HL-60/S4 (cell line): ENCODE measurements around the gene UNC13C.

ENCODE experiments used
- in situ Hi-C: fragments of 300-500 bp; cut with MboI; formaldehyde crosslinking; loops from 2 replicates; pipeline ENCODE4 v1.14.3; 2022; ENCODE audit warnings: low sequenced_read_pairs

The UNC13C gene

DNA sequence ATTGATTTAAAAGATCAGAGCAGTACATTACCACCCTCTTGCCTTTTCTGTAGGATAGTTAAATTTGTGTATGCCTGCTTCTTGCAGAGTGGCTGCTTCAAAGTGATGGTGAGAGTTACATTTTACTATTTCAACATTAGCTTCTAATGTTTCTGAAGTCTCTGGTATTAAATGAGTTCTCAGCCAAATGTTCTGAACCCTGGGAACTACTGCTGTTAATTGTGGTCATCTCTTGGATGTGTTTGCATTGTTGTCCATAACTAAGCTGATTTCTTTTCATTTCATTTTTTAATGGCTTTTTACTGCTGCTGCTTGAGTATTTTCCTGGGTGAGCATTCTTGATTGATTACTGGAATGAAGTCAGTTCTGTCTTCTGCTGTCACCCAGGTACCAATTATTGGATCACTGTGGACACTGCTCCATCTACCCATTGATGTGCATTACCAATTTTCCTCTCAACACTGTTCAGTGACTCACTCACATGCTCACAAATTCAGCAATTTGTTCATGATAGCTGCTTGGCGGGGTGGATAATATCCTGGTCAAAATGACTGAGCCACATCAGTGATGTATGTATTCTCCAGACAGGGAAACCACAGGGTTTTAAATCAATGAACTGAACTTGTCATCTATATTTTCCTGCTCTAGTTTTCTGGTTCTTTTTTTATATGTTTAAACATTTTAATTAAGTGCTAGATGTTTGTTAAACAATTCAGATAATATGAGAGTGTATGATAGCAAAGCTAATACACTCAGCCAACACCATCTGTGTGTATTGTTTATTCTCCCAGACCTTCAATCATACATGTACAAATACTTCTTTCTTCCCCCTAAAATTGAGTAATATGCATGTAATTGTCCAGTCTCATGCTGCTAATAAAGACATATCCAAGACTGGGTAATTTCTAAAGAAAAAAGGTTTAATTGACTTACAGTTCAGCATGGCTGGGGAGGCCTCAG, 630.9 kb downstream of the UNC13C start:
- in situ Hi-C loops = no loop called here

DNA sequence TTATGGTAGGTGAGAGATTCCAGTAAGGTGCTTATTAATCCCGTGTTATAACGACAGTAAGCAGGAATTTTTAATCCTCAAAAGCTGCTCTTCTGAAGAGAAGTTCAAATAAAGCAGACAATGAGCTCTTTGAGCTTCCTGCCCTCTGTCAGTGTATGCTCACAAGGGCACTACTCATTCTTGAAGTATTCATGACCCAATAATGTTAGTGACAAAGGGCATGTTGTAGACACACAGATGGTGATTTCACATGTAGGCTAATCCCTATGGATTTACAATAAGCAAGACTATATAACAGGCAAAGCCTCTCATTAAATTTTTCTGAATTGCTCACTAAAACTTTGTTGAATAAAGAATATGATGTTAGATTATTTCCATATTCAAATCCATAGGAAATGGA, 639.9 kb downstream of the UNC13C start:
- in situ Hi-C loops = no loop called here

DNA sequence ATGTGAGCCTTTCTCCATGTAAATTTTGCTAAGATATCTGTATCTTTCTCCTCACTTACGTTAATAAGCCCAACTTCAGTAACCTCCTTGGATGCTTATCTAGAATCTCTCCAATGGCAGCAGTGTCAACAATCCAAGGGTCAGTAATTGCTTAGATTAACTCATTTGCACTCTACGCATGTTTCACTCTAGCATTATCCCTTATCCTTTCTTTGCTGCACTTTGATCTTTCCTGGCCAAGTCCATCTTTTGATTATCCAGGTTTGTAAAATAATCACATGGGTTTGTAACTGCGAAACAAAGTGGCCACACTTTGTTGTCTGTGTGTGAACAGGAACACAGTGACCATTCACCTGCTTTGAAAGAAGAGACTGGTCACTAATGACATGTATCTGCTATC, 640.9 kb downstream of the UNC13C start:
- in situ Hi-C loops = no loop called here

DNA sequence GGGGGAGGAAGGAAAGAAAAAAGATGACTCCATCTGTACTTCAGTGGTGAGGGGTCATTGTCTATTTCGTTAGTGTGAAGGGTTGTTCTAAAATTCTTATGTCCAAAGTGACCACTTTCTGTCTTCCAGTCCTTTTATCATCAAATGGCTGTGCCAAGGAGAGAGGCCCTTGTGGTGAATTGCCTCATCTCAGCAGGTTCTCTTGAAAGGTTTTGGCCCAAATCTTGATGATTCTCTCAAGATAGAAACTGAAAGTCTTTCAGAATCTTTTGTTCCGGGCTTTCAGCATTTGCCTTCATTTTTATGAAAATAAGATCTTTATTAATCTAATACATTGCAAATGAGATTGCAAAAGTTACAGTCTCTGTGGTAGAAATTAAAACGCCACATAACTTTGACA, 642.7 kb downstream of the UNC13C start:
- in situ Hi-C loops = no loop called here

DNA sequence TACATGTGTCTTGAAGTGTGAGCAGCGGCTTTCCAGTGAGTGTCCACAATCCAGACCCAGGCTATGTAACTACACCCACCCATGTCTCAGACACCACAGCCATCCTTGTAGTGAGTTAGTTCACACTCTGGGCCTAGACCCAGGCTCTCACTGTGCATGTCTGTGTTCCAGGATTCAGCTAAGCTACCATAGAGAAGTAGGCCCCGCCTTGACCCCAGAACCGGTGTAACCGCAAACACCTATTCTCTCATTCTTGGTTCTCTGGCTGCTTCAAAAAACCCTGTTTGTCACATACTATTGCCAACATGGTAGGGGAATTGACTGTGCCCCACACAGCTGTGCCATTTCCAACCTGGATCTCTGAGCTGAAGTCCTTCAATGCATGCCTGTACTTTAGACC, 657.9 kb downstream of the UNC13C start:
- in situ Hi-C loops = no loop called here

DNA sequence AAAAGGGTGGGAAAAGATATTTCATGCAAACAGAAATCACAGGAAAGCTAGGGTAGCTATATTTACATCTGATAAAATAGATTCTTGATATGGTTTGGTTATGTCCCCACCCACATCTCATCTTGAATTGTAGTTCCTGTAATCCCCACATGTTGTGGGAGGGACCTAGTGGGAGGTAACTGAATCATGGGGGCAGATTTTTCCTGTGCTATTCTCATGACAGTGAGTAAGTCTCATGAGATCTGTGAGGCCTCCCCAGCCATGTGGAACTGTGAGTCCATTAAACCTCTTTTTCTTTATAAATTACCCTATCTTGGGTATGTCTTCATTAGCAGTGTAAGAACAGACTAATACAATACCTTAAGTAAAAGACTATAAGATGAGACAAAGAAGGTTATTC, 660.4 kb downstream of the UNC13C start:
- in situ Hi-C loops = no loop called here

DNA sequence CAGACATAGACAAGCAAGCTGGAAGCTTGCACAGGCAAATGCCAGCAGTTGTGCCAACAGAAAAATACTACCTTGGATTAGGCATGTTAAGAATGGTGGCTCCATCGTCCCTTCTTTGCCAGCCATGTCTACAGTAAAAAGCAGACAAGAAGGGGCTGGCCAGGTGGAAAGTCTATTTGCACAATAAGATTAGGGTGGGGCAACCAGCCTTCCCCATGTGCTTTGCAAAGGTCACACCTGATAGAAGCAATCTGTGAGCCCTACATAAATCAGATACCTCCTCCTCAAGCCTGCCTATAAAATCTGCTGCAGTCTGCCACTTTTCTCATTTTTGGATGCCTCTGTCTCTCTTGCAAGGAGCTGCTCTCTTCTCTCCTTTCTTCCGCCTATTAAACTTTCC, 662.6 kb downstream of the UNC13C start:
- in situ Hi-C loops = no loop called here

DNA sequence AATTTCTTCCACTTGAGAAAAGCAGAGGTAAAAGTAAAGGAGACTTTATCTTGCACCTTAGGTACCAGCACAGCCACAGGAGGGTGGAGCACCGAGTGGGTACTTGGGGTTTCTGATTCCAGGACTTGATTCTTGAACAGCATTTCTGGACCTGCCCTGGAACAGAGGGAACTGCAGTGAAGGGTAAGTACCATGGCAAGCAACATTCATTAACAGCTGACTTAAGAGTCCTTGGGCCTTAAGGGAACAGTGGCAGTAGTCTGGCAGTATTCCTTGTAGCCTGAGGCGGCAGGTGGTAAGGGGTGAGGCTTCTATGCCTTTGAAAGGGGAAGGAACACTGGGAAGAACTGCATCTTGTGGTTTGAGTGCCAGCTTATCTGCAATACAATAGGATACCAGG, 666.6 kb downstream of the UNC13C start:
- in situ Hi-C loops = no loop called here

DNA sequence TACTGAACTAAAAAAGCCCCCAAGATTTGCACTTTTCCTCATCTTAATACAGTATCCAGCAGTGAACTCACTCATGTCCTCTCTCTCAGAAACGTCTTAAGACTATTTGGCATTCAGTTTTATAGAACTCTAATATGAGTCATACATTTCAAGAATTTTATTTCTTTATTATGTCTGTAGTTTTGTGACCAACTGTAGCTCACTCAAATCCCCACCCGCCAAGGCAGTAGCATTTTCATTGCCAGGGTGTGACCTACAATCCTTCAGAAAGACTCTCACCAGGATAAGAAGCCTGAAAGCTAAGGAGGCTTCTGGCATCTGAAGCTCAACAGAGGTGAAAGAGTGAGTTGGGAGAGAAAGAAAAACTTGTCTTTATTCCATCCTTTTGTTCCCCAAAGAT, 681.4 kb downstream of the UNC13C start:
- in situ Hi-C loops = no loop called here

DNA sequence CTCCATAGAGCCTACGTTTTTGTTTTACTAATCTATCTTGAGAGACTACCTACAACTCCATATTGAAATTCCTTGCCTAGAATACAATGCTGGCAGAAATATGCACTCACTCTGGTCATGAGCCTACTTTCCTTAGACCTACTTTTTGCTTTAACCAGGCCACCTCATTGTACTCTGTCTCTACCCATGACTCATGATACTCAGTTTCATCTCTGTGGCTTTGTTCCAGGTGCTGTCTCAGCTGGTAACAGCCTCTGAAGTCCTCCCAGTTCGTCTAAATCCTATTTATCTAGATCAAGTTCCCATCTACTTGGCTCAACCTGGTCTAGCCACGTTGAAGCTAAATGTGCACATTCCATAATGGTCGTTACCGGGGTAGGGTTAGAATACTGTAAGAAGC, 682.1 kb downstream of the UNC13C start:
- in situ Hi-C loops = no loop called here

DNA sequence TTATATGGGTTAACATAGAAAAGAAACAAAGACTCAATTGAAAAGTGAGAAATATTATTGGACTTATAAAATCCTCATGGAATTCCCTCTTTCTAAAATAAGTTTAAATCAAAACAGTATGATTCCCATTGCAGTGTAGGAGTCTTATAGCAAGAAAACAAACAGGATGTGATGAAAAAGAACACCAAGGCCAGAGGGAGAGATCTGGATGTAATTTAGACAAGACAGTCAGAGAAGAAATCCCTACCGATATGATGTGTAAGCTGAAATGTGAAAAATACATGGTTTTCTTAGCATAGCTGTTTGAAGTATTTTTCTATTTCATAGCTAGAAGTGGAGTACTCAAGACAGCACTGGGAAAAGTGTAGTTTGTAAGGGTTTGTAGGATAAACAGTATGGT, 697.0 kb downstream of the UNC13C start:
- in situ Hi-C loops = no loop called here

DNA sequence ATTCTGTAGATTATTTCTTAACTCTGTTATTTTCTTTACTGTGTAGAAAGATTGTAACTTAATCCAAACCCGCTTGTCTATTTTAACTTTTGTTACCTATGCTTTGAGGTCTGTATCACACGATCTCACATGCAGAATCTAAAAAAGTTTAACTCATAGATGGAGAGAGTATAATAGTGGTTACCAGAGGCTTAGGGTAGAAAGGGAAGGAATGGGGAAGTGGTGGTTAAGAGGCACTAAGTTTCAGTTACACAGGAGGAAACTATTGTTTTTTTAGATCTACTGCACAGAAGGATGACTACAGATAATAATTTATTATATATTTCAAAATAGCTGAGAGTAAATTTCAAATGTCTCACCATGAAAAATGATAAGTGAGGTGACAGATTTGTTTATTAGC, 703.3 kb downstream of the UNC13C start:
- in situ Hi-C loops = no loop called here
